HG02840 (cell line): ENCODE results near the gene ZNF160.
"Not testable (repeated sequence)": the region's sequence is repeated elsewhere in the genome, so short reads cannot be mapped to it uniquely, and the experiment has no call there.

Source experiments
- ATAC-seq: cut with Tn5 transposase; IDR thresholded peaks from one replicate; pipeline ENCODE4 v1.9.1; 2021; ENCODE audit warnings: mild to moderate bottlenecking, moderate library complexity, moderate number of reproducible peaks; ENCODE audit not compliant: unreplicated experiment, low FRiP score

Gene ZNF160

DNA sequence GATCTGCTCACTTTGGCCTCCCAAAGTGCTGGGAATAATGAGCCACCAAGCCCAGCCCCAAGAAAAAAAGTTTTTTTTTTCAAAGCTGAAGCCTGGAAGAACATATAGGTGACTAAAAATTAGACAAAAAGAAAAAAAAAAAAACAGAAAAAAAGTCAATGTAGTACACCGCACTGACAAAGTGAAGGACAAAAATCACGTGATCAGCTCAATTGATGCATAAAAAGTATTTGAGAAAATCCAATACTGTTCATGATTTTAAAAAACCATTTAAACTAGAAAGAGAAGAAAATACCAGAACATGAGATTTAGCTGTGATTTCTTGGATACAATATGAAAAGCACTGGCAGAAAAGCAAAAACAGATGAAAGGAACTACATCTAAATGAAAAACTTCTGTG, 69.2 kb downstream of the ZNF160 start:
- no peak for ATAC-seq

GRCh38 chr19:53028306-53028705, 74.9 kb downstream of the ZNF160 start:
- not testable (repeated sequence) for ATAC-seq

DNA sequence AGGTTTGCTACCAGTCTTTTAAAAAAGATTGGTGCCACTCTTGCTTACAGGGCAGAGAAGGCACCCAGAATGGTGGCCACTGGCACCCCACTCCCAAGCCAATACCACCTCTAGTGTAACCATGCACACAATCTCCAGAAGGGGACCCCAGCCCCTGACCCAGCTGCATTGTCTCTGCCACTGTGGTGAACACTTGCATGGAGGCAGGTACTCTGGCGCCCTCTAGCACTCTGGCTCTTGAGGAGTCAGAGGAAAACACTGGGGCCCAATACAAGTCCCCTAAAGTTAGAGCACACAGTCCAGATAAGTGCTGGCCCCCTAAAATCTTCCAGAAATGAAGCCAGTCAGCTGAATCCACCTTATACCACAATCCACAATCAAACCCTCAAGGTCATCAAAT, 83.5 kb downstream of the ZNF160 start:
- ATAC-seq = no peak
